GM12875 (cell line): ENCODE data around the gene LONRF3.

Experiments
- H3K4me3 ChIP-seq: one replicate; pipeline ENCODE4 v1.5.1; 2011; ENCODE audit warnings: low read depth, low read length, control low read depth
- CTCF ChIP-seq: IDR thresholded peaks from 2 replicates; pipeline ENCODE4 v1.5.1; 2011; ENCODE audit warnings: low read depth, mild to moderate bottlenecking, control low read depth, inconsistent platforms, low read length, moderate library complexity, borderline replicate concordance; ENCODE audit not compliant: insufficient read depth

Gene LONRF3

GRCh38 chrX:118961866-118962560, 12.4 kb upstream of the LONRF3 start:
- H3K4me3 ChIP-seq: no peak overlapping the region
- no peak for TF ChIP-seq CTCF

GRCh38 chrX:118963159-118963558, 11.3 kb upstream of the LONRF3 start:
- TF ChIP-seq CTCF: no peak

GRCh38 chrX:118964252-118964651, 10.2 kb upstream of the LONRF3 start:
- TF ChIP-seq CTCF: no peak

More at GRCh38 chrX:118963159-118963558, 11.3 kb upstream of the LONRF3 start:
- no peak overlapping the region for H3K4me3 ChIP-seq

GRCh38 chrX:118965395-118965794, 9.0 kb upstream of the LONRF3 start:
- H3K4me3 ChIP-seq: no peak overlapping the region
- TF ChIP-seq CTCF: no peak

More at GRCh38 chrX:118964252-118964651, 10.2 kb upstream of the LONRF3 start:
- H3K4me3 ChIP-seq: no peak overlapping the region

GRCh38 chrX:118968031-118968430, 6.4 kb upstream of the LONRF3 start:
- no peak overlapping the region for H3K4me3 ChIP-seq
- no peak for TF ChIP-seq CTCF

- no peak for TF ChIP-seq CTCF
- H3K4me3 ChIP-seq: no peak overlapping the region
Observed at GRCh38 chrX:118971552-118971951, 2.9 kb upstream of the LONRF3 start.

- TF ChIP-seq CTCF: no peak
Observed at GRCh38 chrX:118973389-118974087, 880 bp upstream of the LONRF3 start.

More at GRCh38 chrX:118973389-118974087, 880 bp upstream of the LONRF3 start:
- no peak overlapping the region for H3K4me3 ChIP-seq
